NCI-H446 (cell line): Measurements from ENCODE around the gene ACTN3.
"Not testable (repeated sequence)": the region's sequence is repeated elsewhere in the genome, so short reads cannot be mapped to it uniquely, and the experiment has no call there.

Experiments
- DNase-seq, 2 experiments: peaks; one replicate each; lab custom pipeline; 2025; lab: John Stamatoyannopoulos, UW

The ACTN3 gene

DNA sequence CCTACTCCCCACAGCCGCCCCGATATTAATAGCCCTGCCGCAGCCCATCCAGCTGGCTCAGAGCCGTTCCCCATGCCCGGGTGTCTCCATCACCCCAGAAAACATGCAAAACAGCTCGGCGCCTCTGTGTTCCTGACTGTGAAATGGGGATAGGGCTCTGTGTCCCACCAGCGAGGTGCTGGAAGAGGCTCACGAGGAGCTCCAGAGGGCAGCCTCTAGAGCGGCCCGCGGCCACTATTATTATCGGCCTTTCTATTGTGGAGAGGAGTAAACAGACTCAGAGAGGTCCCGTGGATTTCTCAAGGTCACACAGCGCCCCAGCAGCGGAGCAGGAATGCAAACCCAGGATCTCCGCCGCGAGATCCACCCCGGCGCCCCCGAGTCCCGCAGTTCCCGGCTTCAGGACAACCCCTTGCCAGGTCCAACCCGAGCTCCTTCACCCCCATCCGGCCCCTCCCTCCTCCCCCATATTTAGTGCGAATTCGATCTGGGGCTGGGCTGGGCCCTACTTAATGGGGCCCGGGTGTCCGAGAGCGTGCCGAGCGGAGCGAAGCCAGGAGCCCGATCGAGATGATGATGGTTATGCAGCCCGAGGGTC, at the start of gene ACTN3:
Gene ACTN3, plus strand, starts transcription at position 536 of the 598 bp plus-strand sequence. Its CDS starts 35 bp downstream, at position 571.
- no peak for DNase-seq

DNA sequence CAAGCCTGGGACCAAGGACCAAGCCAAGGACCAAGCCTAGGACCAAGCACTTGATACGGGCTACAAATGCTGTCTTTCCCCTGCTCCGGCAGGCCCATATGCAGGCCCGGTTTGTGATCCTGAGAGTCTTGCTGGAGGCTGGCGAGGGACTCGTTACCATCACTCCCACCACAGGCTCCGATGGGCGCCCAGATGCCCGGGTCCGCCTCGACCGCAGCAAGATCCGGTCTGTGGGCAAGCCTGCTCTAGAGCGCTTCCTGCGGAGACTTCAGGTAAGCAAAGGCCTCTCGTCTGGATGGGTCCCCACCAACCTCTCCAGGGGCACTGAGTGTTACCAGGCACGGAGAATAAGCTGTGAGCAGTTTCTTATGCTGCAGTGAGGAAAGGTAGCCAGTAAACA, 49.5 kb upstream of the ACTN3 start:
- DNase-seq = no peak

DNA sequence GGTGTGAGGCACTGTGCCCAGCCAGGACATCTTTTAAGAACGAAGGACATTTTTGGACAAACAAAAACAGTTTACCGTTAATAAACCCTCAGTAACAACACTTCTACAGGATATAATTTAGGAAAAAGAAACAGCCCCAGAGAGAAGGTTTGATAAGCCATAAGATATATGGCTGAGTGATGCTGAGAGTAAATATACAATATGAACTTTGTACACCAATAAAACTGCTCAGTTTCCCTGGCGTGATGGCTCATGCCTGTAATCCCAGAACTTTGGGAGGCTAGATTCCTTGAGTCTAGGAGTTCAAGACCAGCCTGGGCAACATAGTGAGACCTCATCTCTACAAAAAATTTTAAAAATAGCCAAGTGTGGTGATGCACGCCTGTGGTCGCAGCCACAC, 48.2 kb upstream of the ACTN3 start:
- no peak for DNase-seq

DNA sequence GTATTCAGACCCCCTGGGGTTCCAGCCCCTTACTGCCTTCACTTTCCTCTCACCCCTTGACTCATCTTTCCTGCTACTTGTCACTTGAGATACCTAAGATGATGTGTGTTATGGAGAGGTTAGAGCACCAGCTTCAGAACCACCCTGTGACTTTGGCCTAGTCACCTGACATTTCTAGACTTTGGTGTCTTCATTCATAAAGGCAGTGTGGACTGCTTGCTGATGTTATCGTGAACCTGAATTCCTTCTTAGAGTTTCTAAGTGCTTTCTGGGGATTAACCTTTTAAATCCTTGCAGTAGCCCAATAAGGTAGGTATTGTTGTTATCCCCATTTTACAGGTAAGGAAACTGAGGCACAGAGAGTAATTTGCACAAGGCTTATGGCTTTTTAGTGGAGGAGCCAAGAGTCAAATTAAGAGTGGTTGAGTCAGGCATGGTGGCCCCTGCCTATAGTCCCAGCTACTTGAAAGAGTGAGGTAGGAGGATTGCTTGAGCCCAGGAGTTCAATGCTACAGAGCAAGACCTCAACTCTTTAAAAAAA, 41.4 kb upstream of the ACTN3 start:
- no peak for DNase-seq

DNA sequence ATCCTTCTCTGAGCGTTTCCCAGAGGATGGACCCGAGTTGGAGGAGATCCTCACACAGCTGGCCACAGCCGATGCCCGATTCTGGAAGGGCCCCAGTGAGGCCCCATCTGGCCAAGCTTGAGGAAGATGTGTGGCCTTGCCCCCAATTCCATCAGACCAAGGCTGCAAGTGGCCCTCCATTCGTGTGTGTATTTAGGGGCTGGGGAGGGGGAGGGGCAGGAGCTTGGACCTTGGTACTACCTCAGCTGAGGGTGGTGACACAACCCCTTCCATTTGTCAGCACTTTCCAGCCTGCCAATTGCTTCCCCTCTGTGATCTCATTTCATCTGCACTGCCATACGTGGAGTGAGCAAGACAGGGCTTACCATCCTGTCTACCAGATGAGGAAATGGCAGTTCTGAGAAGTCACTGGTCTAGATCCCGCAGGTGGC, 37.6 kb upstream of the ACTN3 start:
- DNase-seq = no peak

DNA sequence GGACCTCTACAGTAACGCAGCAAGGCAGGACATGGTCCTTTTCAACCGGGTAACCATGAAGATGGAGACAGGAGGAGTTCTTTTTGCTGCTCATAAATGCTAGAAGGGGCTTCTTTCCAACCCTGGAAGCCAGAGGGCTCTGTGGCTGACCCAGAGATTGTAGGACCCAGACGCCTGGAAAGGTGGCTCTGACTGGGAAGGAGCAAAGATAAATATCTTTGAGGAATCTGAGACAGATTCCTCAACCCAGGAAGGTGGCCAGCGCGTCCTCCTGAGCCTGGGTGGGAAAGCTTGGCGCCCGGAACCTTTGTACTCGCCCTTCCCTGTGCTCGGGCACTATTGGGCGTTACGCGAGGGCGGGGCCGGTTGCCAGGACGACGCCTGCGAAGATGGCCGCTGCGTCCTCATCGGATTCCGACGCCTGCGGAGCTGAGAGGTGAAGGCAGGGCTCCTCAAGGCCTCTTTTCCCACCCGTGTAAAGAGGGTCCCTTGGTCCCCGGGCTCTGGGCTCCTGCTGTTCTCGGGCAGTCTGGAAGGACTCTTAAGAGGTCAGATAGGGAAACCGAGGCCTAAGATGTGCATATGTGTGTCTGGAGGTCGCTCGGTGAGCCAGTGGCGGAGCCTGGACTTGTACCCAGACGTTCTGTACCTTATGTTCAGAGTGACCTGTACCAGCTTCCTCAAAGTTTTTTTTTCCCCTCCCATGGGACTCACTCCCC, 36.3 kb upstream of the ACTN3 start, which contains the start of gene BBS1:
Gene BBS1, plus strand, starts transcription at position 365 of the 719 bp plus-strand sequence. Its CDS starts 25 bp downstream, at position 390.
- DNase-seq = peak; percentile 66 to 87

DNA sequence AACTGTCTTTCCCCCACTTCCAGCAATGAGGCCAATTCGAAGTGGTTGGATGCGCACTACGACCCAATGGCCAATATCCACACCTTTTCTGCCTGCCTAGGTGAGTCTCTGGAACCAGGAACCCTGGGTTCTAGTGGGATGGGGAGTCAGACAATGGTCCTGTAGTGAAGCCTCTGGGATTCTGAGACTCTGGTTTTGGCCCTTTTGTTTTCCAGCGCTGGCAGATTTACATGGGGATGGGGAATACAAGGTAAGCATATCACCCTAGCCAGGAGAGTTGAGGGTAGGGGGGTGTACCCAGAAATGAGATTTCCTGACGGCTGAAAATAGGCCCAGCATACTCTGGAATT, 35.7 kb upstream of the ACTN3 start:
- DNase-seq = no peak

DNA sequence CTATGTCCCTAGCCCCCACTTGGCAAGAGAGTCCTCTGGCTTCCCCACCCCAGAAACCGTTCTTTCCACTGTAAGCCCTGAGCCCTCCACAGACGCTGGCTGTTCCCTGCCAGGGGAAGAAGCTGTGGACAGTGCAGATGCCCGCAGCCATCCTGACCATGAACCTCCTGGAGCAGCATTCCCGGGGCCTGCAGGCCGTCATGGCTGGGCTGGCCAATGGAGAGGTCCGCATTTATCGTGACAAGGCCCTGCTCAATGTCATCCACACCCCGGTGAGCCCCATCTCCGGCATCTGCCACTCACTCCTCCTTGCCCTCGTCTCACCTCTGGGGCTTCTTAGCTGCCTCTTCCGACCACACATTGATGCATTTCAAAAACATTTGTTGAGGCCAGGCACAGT, 23.1 kb upstream of the ACTN3 start:
- DNase-seq = no peak

DNA sequence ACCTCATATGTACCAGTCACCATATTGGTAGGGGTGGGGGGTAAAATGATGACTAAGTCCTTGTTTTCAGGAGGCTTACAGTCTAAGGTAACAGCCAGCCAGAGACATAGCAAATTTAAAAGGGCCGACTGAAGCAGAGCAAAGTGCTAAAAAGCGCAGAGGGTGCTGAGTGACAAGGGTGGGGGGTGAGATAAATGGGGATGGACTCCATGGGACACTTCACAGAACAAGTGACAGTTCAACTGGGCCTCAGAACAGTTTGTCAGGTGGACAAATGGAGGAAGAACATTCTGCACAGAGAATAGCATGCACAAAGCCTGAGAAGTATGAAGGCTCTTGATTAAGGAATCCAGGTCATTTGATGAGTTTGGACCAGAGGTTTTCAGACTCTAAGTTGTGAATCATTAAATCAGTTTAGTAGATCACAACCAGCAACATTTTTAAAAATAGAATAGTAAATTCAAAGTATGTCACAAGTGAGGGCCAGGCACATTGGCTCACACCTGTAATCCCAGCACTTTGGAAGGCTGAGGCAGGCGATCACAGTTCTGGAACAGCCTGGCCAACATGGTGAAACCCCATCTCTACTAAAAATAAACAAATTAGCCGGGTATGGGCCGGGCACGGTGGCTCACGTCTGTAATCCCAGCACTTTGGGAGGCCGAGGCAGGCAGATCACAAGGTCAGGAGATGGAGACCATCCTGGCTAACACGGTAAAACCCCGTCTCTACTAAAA, 22.2 kb upstream of the ACTN3 start:
- no peak for DNase-seq

DNA sequence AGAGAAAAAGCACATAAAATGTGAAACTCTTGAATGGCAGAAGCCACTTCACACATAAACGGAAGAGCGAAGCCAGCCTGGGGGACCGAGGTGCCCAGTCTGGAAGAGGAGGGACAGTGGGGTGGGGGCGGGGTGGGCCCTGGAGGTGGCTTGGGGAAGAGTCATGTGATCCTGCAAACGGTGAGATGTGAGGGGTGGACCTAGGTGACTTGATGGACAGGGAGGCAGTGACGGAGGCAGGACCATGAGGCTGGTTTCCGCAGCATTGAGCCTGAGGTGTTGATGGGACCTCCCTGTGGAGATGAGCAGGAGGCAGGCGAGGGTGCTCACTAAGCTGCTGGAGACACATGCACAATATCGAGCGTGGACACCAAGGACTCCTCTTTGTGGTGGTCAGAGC, 17.6 kb upstream of the ACTN3 start:
- DNase-seq = no peak

DNA sequence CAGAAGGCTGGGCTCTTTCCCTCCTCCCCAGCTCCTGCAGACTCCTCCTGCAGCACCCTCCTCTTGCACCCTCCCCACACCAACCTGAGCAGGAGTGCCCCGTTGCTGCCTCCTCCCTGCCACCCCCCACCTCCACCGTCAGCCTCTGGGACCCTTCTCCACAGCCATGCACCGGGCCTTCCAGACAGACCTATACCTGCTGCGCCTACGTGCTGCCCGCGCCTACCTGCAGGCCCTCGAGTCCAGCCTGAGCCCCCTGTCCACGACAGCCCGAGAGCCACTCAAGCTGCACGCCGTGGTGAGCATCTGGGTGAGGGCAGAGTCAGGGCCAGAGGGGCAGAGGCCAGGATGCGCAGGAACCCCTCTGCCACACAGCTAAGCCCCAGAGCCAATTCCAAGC, 17.0 kb upstream of the ACTN3 start:
- DNase-seq = no peak

DNA sequence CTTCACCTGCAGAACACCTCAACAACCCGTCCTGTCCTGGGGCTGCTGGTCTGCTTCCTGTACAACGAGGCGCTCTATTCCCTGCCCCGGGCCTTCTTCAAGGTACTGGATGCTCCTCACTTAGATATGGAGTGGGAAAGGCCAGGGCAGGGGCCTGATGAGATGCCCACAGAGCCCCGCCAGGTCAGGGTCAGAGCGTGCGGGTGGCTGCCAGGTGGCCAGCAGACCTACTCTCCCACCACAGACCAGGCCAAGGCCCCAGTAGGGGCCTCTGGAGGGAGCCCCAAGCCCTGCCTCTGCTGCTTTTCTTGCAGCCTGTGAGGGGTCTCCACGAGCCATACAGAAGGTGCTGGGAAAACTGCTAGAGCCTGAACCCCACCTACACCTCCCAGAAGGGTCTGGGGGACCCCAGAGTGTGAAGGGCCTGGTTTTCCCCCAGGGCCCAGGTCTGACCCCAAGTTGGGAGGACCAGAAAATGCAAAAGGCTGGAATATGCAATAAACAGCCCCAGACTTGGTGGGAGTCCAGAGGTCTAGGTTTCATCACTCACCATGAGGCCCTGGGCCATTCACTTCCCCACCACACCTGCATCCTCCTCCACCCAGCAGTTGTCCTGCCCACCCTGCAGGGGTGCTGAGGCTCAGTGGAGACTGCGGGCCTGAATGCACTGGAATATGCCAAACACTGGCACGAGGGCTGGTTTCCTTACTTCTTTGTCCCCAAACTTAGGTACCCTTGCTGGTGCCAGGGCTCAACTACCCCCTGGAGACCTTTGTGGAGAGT, 15.6 kb upstream of the ACTN3 start:
- no peak for DNase-seq

DNA sequence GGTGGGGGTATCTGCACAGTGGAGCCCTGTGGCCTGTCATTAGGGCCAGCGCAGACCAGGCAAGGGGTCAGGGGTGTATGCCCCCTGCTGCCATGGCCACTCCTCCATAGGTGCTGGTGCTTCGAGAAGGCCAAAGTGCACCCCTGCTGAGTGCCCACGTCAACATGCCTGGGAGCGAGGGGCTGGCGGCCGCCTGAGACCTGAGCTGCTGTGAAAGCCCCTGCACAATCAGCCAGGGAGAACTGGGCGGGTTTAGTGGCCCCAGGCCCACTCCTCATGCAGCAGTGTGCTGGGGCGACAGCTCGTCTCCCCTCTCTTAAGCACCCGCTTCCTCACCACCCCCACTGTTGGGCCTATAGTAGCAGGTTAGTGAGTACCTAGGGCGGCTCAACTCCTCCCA, 14.9 kb upstream of the ACTN3 start:
- DNase-seq = no peak

DNA sequence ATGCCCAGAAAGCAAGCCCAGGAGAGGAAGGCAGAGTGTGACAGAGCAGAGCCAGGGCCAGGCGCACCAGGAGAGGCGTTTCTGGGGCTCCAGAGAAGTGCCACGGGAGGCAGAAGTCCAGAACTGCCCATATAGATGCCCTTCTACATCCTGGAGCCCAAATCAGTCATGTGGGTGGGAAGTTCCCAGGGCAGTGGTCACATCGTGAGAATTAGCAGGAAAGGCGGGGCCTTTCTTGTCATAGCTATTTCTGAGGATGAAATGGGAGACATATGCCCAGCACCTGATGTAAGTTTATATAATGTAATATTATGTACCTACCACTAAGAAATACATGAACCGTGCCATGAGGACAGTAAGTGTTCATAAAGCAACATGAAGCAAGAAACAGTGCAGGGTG, 13.9 kb upstream of the ACTN3 start:
- DNase-seq = no peak

DNA sequence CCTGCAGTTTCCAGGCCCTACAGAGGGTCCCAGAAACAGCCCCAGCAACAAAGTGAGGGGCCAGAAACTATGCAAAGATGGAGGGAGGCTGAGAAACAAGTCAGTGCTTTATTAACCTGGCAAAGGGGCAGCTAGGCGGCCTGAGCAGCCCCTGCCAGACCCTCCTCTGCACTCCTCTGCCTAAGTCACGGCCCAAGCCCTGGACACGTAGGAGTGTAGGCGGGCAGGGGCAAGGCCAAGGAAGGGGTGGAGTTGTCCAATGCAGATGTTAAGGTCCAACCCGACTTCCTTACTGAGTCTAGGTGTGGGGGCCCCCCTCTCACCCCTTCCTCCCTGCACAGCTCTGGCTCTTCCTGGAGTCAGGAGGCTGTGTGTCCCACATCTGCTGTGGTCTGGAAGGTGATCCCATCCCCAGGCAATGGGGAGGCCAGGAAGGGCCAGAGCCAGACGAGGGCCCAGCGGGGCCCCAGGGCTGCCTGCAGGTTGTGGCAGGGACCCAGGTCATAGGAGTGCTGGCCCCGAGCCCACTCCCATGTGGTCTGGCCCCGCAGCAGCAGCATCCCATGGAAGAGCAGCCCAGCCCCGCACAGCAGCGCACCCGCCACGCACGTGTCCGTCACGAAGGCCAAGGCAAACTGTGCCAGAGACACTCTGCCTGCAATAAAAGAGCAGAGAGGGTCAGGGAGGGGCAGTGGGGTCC, 7.4 kb upstream of the ACTN3 start:
- DNase-seq = no peak

DNA sequence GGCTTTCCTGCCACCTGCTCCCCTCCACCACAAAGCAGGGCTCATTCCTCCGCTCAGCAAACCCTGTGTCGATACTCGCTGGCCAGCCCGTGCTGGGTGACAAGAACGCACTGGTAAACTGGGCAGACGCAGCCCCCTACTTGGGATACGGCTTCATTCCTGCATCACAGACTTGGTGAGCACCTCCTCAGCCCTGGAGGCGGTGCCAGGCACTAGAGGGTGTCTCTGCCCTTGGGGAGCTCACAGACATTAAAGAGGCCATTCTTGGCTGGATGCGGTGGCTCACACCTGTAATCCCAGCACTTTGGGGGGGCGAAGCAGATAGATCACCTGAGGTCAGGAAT, 6.9 kb upstream of the ACTN3 start:
- no peak for DNase-seq

DNA sequence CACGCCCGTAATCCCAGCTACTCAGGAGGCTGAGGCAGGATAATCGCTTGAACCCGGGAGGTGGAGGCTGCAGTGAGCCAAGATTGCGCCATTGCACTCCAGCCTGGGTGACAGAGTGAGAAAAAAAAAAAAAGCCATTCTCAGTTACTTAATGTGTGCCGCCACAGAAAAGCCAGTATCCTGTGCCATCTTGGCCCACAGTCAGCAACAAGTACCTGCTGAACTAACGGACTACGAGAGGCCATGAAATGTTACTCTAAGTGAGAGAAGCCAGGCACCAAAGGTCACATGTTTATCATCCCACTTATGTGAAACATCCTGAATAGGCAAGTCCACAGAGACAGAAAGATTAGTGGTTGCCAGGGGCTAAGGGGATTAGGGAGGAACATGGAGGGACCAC, 6.1 kb upstream of the ACTN3 start:
- DNase-seq = not testable (repeated sequence)

DNA sequence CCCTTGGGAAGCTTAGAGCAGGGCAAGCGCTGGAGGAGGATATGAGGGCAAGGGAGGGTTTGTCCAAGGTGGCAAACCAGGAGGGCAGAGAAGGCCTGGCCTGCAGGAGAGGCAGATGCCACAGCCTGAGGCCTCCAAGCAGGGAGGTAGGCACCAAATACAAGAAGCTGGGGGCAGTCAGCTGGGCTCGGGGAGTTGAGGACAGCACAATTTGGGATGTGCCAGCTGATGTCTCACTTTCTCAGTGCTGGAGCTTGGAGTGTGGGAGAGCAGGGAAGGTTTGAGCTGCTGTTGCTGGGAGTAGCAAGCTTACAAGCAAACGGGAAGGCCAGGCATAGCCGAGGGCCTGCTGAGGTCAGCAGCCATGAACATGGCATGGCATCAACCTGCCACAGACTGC, 4.8 kb upstream of the ACTN3 start:
- no peak for DNase-seq

DNA sequence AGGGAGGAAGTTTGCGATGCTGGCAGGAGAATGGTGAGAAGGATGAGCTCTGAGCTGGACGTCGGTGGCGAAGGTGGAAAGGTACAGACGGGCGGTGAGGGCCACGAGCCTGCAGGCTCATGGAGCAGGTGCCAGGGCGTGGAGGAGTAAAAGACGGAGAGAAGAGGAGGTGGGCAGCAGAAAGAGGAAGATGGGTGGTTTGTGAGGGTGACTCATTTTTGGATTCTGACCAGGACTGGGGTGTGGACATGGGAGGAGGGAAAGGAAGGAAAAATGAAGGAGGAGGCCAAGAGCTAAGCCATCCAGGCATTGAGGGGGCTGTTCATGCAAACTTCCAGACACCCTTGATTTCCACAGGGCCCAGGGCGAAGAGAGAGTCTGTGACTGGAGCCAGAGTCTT, 4.3 kb upstream of the ACTN3 start:
- DNase-seq = no peak

DNA sequence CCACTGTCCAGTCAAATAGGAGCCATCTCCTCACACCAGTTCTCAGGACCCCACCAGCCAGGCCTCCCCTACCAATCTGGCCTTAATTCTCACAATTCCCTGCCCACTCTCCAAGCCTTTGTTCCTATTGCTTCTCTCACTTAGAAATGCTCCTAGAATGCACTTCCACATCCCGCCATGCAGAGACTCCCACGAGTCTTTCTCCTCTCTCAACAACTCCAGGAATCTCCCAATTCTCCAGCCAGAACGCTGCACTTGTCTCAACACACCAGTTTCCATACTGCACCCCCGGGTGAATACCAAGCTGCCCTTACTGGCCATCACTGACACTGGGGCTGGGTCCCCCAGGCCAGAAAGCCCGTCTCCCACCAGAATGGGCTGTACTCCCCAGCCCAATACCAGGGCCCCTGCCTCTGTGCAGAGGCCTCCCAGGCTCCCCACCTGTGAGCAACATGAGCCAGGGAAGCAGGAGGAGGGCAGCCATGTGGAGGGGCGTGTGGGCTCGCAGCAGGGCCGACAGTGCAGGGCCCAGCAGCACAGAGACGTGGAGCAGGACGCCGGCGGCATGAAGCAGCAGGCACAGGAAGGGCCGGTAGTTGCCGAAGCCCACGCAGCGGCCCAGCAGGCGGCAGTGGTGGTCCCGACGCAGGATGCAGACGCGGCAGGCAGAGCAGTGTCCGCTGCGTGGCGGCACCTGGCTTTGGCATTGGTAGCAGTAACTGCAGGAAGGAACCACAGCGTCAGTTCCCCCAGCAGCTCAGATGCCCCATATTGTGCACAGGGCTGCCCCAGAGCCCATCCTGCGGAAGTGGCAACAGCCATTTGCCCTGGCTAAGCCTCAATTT, 3.2 kb upstream of the ACTN3 start:
- DNase-seq = no peak

DNA sequence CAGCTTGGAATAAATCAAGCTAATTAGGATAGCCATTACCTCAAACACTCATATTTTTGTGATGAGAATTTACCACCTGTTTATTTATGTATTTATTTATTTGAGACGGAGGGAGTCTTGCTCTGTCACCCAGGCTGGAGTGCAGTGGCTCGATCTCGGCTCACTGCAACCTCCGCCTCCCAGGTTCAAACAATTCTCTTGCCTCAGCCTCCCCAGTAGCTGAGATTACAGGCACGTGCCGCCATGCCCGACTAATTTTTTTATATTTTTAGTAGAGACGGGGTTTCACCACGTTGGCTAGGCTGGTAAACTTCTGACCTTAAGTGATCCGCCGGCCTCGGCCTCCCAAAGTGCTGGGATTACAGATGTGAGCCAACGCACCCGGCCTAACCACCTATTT, 1.8 kb upstream of the ACTN3 start:
- DNase-seq = not testable (repeated sequence)
